ENCODE results near the gene PEAK1. TPM values are rescaled to one million over a fixed set of nuclear protein-coding genes. Genes with fewer than 3 reads are reported as not detected.
"Not testable (repeated sequence)": the region's sequence is repeated elsewhere in the genome, so short reads cannot be mapped to it uniquely, and the experiment has no call there.

PEAK1 gene
- polyA plus RNA-seq, 4 donors: 26.6 to 30.6 (median 28.6) TPM

- no peak for DNase-seq (ENCODE audit: low read depth in 4 of 4, low spot score in 3 of 4)
Observed at GRCh38 chr15:77312523-77312922, 107.4 kb downstream of the PEAK1 start.

GRCh38 chr15:77311618-77312398 lies 108.1 kb downstream of the PEAK1 start:
- no peak for DNase-seq (ENCODE audit: low read depth in 4 of 4, low spot score in 3 of 4)

- no peak for DNase-seq (ENCODE audit: low read depth in 4 of 4, low spot score in 3 of 4)
Observed at GRCh38 chr15:77311020-77311419, 108.9 kb downstream of the PEAK1 start.

- no peak for DNase-seq (ENCODE audit: low read depth in 4 of 4, low spot score in 3 of 4)
Observed at GRCh38 chr15:77309392-77309791, 110.5 kb downstream of the PEAK1 start.

- DNase-seq (ENCODE audit: low read depth in 4 of 4, low spot score in 3 of 4): no peak
Observed at GRCh38 chr15:77305953-77306352, 114.0 kb downstream of the PEAK1 start.

- no peak for DNase-seq (ENCODE audit: low read depth in 4 of 4, low spot score in 3 of 4)
Observed at GRCh38 chr15:77296773-77297337, 123.0 kb downstream of the PEAK1 start.

- DNase-seq (ENCODE audit: low read depth in 4 of 4, low spot score in 3 of 4): no peak
Observed at GRCh38 chr15:77295446-77295845, 124.5 kb downstream of the PEAK1 start.

- DNase-seq (ENCODE audit: low read depth in 4 of 4, low spot score in 3 of 4): no peak
Observed at GRCh38 chr15:77292969-77293558, 126.8 kb downstream of the PEAK1 start.

GRCh38 chr15:77291107-77291506 lies 128.8 kb downstream of the PEAK1 start:
- no peak for DNase-seq (ENCODE audit: low read depth in 4 of 4, low spot score in 3 of 4)

GRCh38 chr15:77287385-77287784 lies 132.5 kb downstream of the PEAK1 start:
- no peak for DNase-seq (ENCODE audit: low read depth in 4 of 4, low spot score in 3 of 4)

- no peak for DNase-seq (ENCODE audit: low read depth in 4 of 4, low spot score in 3 of 4)
Observed at GRCh38 chr15:77285057-77285997, 134.6 kb downstream of the PEAK1 start.

GRCh38 chr15:77282333-77282732 lies 137.6 kb downstream of the PEAK1 start:
- peak in 1 of 4 donors; percentile 17 for DNase-seq (ENCODE audit: low read depth in 4 of 4, low spot score in 3 of 4)

GRCh38 chr15:77276943-77277342 lies 143.0 kb downstream of the PEAK1 start:
- no peak for DNase-seq (ENCODE audit: low read depth in 4 of 4, low spot score in 3 of 4)

- DNase-seq (ENCODE audit: low read depth in 4 of 4, low spot score in 3 of 4): no peak
Observed at GRCh38 chr15:77276096-77276495, 143.8 kb downstream of the PEAK1 start.

- not testable (repeated sequence) for DNase-seq (ENCODE audit: low read depth in 4 of 4, low spot score in 3 of 4)
Observed at GRCh38 chr15:77273136-77273535, 146.8 kb downstream of the PEAK1 start.

- no peak for DNase-seq (ENCODE audit: low read depth in 4 of 4, low spot score in 3 of 4)
Observed at GRCh38 chr15:77266708-77267386, 153.1 kb downstream of the PEAK1 start.

GRCh38 chr15:77255385-77255784 lies 164.5 kb downstream of the PEAK1 start:
- no peak for DNase-seq (ENCODE audit: low read depth in 4 of 4, low spot score in 3 of 4)

- no peak for DNase-seq (ENCODE audit: low read depth in 4 of 4, low spot score in 3 of 4)
Observed at GRCh38 chr15:77251662-77252061, 168.2 kb downstream of the PEAK1 start.

GRCh38 chr15:77247116-77247515 lies 172.8 kb downstream of the PEAK1 start:
- DNase-seq (ENCODE audit: low read depth in 4 of 4, low spot score in 3 of 4): no peak

- no peak for DNase-seq (ENCODE audit: low read depth in 4 of 4, low spot score in 3 of 4)
Observed at GRCh38 chr15:77243716-77244401, 176.0 kb downstream of the PEAK1 start.

Measured in right renal pelvis (tissue), 4 donors.